Retinal pigment epithelial cell (primary cell): ENCODE data around the gene EVX1.

Experiments
- DNase-seq: peaks from one replicate; pipeline ENCODE4 v3.0.0-alpha.2; 2010; ENCODE audit warnings: low read depth
- H3K4me3 ChIP-seq: 2 replicates; pipeline ENCODE4 v1.5.1; 2011; ENCODE audit warnings: mild to moderate bottlenecking, low read length, control low read depth, moderate library complexity
- TF ChIP-seq, protein P1 (sequence below): conservative IDR thresholded peaks from 2 replicates; pipeline ENCODE4 v1.5.1; 2011; ENCODE audit warnings: low read depth, low read length, control low read depth, inconsistent platforms

The EVX1 gene

GRCh38 chr7:27220440-27220955 lies 22.1 kb upstream of the EVX1 start:
- TF ChIP-seq, protein P1, sequence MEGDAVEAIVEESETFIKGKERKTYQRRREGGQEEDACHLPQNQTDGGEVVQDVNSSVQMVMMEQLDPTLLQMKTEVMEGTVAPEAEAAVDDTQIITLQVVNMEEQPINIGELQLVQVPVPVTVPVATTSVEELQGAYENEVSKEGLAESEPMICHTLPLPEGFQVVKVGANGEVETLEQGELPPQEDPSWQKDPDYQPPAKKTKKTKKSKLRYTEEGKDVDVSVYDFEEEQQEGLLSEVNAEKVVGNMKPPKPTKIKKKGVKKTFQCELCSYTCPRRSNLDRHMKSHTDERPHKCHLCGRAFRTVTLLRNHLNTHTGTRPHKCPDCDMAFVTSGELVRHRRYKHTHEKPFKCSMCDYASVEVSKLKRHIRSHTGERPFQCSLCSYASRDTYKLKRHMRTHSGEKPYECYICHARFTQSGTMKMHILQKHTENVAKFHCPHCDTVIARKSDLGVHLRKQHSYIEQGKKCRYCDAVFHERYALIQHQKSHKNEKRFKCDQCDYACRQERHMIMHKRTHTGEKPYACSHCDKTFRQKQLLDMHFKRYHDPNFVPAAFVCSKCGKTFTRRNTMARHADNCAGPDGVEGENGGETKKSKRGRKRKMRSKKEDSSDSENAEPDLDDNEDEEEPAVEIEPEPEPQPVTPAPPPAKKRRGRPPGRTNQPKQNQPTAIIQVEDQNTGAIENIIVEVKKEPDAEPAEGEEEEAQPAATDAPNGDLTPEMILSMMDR = no peak
- no peak for DNase-seq
- H3K4me3 ChIP-seq = no peak overlapping the region

DNA sequence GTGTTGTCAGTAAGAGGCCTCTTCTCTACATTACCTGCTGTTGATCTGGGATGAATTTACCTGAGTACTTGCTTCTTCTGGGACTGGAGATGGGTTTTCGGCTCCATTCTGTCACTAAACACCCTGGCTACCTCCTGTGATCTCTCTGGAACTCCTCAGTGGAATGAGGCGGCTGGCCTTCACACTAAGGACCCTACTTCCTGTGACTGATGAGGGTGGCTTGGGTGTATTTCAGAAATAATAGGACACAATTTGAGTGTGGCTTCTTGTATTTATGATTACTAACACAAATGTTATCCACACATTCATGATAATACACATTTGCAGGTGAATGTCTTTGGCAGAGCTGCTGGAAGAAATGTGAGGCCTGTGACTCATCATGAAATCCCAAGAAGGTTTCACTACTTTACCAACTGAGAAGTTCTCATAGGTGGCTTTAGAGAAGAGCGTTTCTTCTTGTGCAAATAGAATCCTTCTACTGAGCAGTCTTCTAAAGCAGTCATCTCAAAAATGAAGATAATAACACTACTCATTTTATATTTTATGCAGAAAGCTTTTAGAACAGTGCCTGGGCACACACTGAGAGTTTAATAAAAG lies 21.3 kb upstream of the EVX1 start:
- TF ChIP-seq, protein P1 = no peak
- H3K4me3 ChIP-seq = no peak overlapping the region
- no peak for DNase-seq

- TF ChIP-seq, protein P1 = no peak
- H3K4me3 ChIP-seq = no peak overlapping the region
- no peak for DNase-seq
Observed at GRCh38 chr7:27223941-27224575, 18.5 kb upstream of the EVX1 start.

GRCh38 chr7:27224983-27225934 lies 17.3 kb upstream of the EVX1 start:
- TF ChIP-seq, protein P1 = no peak
- no peak overlapping the region for H3K4me3 ChIP-seq
- no peak for DNase-seq

- DNase-seq = no peak
- no peak overlapping the region for H3K4me3 ChIP-seq
- TF ChIP-seq, protein P1 = no peak
Observed at GRCh38 chr7:27229448-27229847, 13.2 kb upstream of the EVX1 start.

DNA sequence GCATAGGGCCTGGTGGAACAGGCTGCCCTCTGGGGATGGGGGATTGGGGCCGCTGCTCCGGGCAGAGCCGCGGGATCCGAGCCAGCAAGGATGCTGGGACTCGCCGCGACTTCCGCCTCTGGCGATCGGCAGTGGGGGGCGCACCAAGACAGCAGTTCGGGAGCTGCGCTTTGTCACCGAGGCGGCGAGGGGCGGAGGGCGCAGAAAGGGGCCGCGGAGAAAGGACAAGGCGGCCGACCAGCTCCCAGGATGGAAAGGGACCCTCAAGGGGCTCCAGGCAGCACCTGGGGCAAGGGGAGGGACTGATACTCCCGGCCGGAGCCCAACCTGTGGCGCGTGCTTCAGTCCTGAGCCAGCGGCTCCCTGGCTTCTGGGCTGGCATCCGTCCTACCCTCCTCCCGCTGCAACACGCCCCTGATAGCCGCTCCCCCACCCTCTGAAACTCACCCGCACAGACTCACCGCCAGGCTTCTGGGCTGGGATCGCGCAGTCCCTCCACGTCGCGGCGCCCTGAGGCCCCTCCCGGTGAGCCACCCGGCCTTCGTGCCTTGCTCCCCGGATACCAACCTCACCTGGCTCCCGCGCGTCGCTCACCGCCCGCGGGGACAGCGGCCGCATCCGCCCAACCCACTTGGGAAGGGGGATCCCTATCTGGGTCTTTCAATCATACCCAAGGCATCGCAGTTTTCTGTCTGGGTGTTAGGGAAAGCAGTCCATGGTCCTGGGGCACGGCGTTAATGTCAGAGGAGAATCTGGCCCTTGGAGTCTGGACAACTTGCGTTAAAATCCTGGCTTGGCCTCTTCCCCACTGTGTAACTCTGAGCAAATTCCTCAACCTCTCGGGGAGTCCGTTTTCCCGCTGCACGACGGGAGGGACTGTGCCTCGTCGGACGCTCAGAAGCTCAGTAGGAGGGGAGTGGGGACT lies 7.0 kb upstream of the EVX1 start:
- H3K4me3 ChIP-seq = peak overlapping the region; percentile 35
- TF ChIP-seq, protein P1 = peak; percentile 29
- DNase-seq = no peak
